ENCODE measurements around the gene WNT5A.

DNA sequence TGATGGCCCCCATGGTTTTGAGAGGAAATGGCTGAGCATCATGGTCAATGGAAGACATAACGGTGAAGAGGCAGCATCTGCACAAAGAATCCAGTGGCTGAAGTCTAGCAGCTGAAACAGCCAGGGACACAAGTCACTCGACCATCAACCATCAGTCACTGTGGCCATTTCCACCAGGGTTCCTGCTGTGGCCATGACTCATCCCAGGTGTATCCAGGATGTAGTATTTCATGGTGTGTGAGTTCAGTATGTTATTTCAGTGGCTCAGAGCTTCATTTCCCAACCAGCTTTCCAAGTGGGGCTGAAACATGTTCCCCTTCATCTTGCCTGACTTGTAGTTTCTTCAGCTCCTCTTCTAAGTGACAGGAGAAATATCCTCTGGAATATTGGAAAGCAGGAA, 47.8 kb upstream of the WNT5A start:
- TF ChIP-seq, protein P1, sequence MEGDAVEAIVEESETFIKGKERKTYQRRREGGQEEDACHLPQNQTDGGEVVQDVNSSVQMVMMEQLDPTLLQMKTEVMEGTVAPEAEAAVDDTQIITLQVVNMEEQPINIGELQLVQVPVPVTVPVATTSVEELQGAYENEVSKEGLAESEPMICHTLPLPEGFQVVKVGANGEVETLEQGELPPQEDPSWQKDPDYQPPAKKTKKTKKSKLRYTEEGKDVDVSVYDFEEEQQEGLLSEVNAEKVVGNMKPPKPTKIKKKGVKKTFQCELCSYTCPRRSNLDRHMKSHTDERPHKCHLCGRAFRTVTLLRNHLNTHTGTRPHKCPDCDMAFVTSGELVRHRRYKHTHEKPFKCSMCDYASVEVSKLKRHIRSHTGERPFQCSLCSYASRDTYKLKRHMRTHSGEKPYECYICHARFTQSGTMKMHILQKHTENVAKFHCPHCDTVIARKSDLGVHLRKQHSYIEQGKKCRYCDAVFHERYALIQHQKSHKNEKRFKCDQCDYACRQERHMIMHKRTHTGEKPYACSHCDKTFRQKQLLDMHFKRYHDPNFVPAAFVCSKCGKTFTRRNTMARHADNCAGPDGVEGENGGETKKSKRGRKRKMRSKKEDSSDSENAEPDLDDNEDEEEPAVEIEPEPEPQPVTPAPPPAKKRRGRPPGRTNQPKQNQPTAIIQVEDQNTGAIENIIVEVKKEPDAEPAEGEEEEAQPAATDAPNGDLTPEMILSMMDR (optimal IDR thresholded peaks at IDR 0.05 in 1 of 3, IDR thresholded peaks at IDR 0.05 in 1 of 3, conservative IDR thresholded peaks at IDR 0.05 in 1 of 3; ENCODE audit: extremely low read depth in 1 of 3, insufficient read depth in 2 of 3, low read length in 3 of 3) = no peak
- no peak for TF ChIP-seq EZH2 (IDR thresholded peaks at IDR 0.05; ENCODE audit: low read length)
